ENCODE measurements around the gene LRIG1. TPM values are rescaled to one million over a fixed set of nuclear protein-coding genes. Genes with fewer than 3 reads are reported as not detected.

LRIG1 gene
- total RNA-seq, 4 donors from 2014 or later = 95.3 to 136 (median 131) TPM

DNA sequence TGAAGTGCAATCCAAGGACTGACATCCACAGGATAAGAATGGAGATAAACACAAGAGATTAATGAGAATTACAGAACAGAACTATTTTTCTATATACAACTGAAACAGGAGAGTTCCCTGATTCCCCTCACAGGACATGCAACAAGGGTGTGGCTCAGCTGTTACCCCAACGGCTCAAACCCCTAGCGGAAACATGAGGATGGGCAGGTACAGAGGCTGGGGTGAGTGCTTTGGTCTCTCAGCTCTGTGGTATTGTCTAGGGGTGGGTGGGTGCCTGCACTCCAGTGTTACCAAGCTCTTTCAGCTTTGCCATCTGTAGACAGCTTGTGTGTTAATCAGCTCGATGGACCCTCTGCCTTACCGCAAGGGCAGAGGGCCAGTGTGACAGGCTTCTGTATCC is 17.8 kb upstream of the LRIG1 start:
- H3K27me3 ChIP-seq = no peaks in the 10 kb centered on the region
- TF ChIP-seq, protein P1, sequence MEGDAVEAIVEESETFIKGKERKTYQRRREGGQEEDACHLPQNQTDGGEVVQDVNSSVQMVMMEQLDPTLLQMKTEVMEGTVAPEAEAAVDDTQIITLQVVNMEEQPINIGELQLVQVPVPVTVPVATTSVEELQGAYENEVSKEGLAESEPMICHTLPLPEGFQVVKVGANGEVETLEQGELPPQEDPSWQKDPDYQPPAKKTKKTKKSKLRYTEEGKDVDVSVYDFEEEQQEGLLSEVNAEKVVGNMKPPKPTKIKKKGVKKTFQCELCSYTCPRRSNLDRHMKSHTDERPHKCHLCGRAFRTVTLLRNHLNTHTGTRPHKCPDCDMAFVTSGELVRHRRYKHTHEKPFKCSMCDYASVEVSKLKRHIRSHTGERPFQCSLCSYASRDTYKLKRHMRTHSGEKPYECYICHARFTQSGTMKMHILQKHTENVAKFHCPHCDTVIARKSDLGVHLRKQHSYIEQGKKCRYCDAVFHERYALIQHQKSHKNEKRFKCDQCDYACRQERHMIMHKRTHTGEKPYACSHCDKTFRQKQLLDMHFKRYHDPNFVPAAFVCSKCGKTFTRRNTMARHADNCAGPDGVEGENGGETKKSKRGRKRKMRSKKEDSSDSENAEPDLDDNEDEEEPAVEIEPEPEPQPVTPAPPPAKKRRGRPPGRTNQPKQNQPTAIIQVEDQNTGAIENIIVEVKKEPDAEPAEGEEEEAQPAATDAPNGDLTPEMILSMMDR (IDR thresholded peaks at IDR 0.05) = no peak
- TF ChIP-seq POLR2A (IDR thresholded peaks at IDR 0.05; ENCODE audit: low read depth) (no peak), POLR2AphosphoS5 (IDR thresholded peaks at IDR 0.05) (no peak), EP300 (IDR thresholded peaks at IDR 0.05) (no peak)
- H3K9me3 ChIP-seq = no peaks in the 10 kb centered on the region
- intact Hi-C loops (cut with DNase I) = loop anchor here (5.0 kb wide), 1 partner anchor 299 kb away; no protein-coding TSS in a partner anchor
- H3K36me3 ChIP-seq = no peaks in the 10 kb centered on the region
- no peak overlapping the region for H3K4me3 ChIP-seq
- peaks cover 0 to 10% (median 0%) of the 10 kb centered on the region in 4 donors for H3K4me1 ChIP-seq
- DNase-seq (ENCODE audit: extremely low spot score) = no peak
- no peak overlapping the region for H3K27ac ChIP-seq (replicated peaks in 1 of 4)
- WGBS = 76% methylated on average over 4 of the region's 4 CpGs

- no peak overlapping the region for H3K4me3 ChIP-seq
- 72% methylated on average over 2 of the region's 2 CpGs for WGBS
- peaks cover 0 to 10% (median 0%) of the 10 kb centered on the region in 4 donors for H3K4me1 ChIP-seq
- no peaks in the 10 kb centered on the region for H3K27me3 ChIP-seq
- H3K9me3 ChIP-seq = no peaks in the 10 kb centered on the region
- DNase-seq (ENCODE audit: extremely low spot score) = no peak
- intact Hi-C loops (cut with DNase I) = loop anchor here (5.0 kb wide), 1 partner anchor 299 kb away; no protein-coding TSS in a partner anchor
- TF ChIP-seq POLR2AphosphoS5 (IDR thresholded peaks at IDR 0.05) = no peak
- TF ChIP-seq, protein P1 (IDR thresholded peaks at IDR 0.05) = no peak
- no peak for TF ChIP-seq POLR2A (IDR thresholded peaks at IDR 0.05; ENCODE audit: low read depth)
- TF ChIP-seq EP300 (IDR thresholded peaks at IDR 0.05) = no peak
- no peaks in the 10 kb centered on the region for H3K36me3 ChIP-seq
- no peak overlapping the region for H3K27ac ChIP-seq (replicated peaks in 1 of 4)
Measured at GRCh38 chr3:66518126-66518525, 17.3 kb upstream of the LRIG1 start.

DNA sequence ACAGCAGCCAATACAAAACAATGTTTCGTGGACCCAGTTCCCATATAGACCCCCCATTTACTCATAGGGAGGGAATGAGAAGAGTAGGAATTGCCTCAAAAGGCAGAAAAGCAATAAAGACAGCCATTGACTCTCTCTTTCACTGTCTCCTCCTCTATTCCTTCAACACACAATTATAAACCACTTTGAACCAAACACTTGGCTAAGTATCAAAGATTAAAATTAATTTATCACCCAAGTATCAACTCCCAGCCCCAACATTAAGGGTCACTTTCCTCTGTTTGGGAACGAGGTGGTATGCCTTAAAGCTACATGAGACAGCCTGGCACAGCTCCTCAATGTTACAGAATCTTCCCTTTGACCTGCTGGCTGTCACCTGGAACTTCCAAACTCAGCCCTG is 16.4 kb upstream of the LRIG1 start:
- Histone ChIP-seq H3K27ac (replicated peaks in 1 of 4) (no peak overlapping the region), H3K4me3 (no peak overlapping the region), H3K36me3 (no peaks in the 10 kb centered on the region), H3K27me3 (no peaks in the 10 kb centered on the region), H3K9me3 (no peaks in the 10 kb centered on the region), H3K4me1 (peaks cover 0 to 10% (median 0%) of the 10 kb centered on the region in 4 donors)
- intact Hi-C loops (cut with DNase I) = loop anchor here (5.0 kb wide), 1 partner anchor 300 kb away; no protein-coding TSS in a partner anchor
- 67% methylated on average over 2 of the region's 2 CpGs for WGBS
- no peak for DNase-seq (ENCODE audit: extremely low spot score)
- no peak for TF ChIP-seq POLR2A (IDR thresholded peaks at IDR 0.05; ENCODE audit: low read depth)
- TF ChIP-seq POLR2AphosphoS5 (IDR thresholded peaks at IDR 0.05) = no peak
- TF ChIP-seq, protein P1 (IDR thresholded peaks at IDR 0.05) = no peak
- no peak for TF ChIP-seq EP300 (IDR thresholded peaks at IDR 0.05)

DNA sequence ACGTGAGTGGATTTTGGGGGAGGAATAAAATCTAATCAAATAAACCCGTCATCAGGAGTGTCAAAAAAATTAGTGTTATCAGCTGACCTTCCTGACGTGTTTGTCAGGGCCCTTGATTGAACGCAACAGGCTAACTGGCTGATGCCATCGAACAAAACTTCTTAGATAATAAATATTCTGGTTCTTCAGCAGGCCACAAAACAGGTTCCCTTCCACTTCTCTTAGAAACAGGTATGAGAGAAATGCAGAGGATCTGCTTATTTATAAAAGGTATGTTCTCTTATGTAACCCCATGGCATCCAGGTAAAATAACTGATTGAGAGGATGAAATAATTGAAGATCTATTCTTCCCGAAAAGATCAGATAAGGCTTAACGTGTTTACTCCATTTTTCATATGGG is 7.6 kb upstream of the LRIG1 start:
- no peak for TF ChIP-seq EP300 (IDR thresholded peaks at IDR 0.05)
- TF ChIP-seq, protein P1 (IDR thresholded peaks at IDR 0.05) = no peak
- TF ChIP-seq POLR2AphosphoS5 (IDR thresholded peaks at IDR 0.05) = no peak
- no peak for TF ChIP-seq POLR2A (IDR thresholded peaks at IDR 0.05; ENCODE audit: low read depth)
- H3K27ac ChIP-seq (replicated peaks in 1 of 4) = no peak overlapping the region
- H3K4me3 ChIP-seq = no peak overlapping the region
- H3K9me3 ChIP-seq = no peaks in the 10 kb centered on the region
- no peak for DNase-seq (ENCODE audit: extremely low spot score)
- 83% methylated on average over 7 of the region's 7 CpGs for WGBS
- no peaks in the 10 kb centered on the region for H3K27me3 ChIP-seq
- H3K36me3 ChIP-seq = no peaks in the 10 kb centered on the region
- H3K4me1 ChIP-seq = peaks cover 0 to 16% (median 13%) of the 10 kb centered on the region in 4 donors
- intact Hi-C loops (cut with DNase I) = loop anchor here (10.0 kb wide), 1 partner anchor 226 kb away; no protein-coding TSS in a partner anchor
